T-helper 22 cell (primary cell): ENCODE results near the gene ZNF74.
"Not testable (repeated sequence)": the region's sequence is repeated elsewhere in the genome, so short reads cannot be mapped to it uniquely, and the experiment has no call there.

Source experiments
- DNase-seq: peaks from one replicate; pipeline ENCODE4 v3.0.0-alpha.2; 2020; ENCODE audit warnings: low read depth

ZNF74 gene

DNA sequence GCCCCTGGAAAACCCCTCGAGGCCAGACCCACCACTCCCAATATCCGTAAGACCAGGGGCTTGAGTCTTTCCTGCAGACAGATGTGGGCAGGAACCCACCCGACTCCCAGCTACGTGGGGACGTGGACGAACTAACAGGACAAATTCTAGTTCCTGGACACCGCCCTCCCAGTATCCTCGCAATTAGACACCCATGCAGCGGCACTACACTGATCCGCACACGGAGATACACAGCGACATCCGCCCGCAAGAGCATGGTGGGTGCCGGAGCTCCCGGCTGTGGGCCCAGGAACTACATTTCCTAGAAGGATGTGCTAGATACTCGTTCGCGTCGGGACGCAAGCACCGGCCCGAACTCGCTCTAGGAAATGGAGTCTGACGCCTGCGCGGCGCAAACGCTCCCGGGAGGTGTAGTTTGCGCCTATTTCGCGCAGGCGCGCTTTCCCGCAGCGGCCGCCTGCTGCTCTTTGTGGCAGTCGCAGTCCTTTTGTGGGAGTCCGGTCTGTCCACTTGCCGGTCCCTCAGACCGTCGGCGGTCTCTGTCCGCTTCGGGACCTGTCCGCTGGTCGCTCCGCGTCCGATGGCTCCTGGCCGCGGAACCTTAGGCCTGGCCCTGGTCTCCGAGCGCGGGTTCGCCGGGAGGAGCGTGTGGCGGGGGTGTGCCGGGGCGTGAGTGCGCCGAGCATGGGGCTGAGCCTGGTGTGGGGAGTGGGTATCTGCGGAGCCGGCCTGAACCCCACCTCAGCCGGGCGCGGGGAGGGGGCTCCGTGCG, at the start of gene ZNF74:
Gene ZNF74, plus strand, starts transcription at position 447 of the 772 bp plus-strand sequence. CDS start 478 bp downstream, outside the sequence.
- DNase-seq: peak; percentile 75

DNA sequence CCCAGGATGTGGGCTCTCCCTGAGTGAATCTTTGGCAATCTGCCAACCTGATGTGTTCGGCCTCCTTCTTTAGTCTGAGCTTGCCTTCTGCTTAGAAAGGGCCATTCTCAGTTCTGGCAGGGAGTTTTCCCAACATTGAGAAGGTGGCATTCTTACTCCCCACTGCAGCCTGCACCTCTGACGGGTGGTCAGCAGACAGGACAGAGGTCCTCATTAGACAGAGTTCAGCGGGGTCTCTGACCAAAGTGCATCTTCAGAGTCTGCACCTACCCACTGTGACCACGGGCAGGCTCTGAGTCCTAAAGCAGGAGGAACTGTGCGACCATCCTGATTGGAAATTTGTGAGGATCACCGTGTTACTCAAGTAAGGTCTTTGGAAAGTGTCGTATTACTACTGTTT, 47.4 kb upstream of the ZNF74 start:
- DNase-seq: not testable (repeated sequence)

- not testable (repeated sequence) for DNase-seq
Observed at GRCh38 chr22:20352536-20352935, 41.4 kb upstream of the ZNF74 start.

DNA sequence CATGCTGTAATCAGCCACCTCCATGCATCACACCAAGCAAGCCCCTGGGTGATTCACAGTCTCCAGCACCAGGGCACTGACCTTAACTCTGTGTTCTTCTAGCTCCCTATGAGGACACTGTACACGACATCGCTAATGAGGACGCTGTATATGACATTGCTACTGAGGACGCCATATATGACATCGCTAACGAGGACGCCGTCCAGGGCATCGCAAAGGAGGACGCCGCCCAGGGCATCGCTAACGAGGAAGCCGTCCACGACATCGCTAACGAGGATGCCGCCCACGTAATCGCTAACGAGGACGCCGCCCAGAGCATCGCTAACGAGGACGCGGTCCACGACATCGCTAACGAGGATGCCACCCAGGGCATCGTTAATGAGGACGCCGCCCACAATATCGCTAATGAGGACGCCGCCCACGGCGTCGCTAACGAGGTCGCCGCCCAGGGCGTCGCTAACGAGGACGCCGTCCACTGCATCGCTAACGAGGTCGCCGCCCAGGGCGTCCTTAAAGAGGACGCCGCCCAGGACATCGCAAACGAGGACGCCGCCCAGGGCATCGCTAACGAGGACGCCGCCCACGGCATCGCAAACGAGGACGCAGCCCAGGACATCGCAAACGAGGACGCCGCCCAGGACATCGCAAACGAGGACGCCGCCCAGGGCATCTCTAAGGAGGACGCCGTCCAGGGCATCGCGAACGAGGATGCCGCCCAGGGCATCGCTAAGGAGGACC, 39.5 kb upstream of the ZNF74 start:
- DNase-seq: no peak

DNA sequence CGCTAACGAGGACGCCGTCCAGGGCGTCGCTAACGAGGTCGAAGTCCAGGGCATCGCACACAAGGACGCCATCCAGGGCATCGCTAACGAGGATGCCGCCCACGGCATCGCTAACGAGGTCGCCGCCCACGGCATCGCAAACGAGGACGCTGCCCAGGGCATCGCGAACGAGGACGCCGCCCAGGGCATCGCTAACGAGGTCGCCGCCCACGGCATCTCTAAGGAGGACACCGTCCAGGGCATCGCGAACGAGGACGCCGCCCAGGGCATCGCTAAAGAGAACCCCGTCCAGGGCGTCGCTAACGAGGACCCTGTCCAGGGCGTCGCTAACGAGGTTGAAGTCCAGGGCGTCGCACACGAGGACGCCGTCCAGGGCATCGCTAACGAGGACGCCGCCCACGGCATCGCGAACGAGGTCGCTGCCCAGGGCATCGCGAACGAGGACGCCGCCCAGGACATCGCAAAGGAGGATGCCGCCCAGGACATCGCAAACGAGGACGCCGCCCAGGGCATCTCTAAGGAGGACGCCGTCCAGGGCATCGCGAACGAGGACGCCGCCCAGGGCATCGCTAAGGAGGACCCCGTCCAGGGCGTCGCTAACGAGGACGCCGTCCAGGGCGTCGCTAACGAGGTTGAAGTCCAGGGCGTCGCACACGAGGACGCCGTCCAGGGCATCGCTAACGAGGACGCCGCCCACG, 37.9 kb upstream of the ZNF74 start:
- DNase-seq: not testable (repeated sequence)

DNA sequence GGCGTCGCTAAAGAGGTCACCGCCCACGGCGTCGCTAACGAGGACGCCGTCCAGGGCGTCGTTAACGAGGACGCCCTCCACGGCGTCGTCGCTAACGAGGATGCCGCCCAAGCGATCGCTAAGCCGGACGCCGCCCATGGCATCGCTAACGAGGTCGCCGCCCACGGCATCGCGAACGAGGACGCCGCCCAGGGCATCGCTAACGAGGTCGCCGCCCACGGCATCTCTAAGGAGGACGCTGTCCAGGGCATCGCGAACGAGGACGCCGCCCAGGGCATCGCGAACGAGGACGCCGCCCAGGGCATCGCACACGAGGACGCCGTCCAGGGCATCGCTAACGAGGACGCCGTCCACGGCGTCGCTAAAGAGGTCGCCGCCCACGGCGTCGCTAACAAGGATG, 37.0 kb upstream of the ZNF74 start:
- not testable (repeated sequence) for DNase-seq

DNA sequence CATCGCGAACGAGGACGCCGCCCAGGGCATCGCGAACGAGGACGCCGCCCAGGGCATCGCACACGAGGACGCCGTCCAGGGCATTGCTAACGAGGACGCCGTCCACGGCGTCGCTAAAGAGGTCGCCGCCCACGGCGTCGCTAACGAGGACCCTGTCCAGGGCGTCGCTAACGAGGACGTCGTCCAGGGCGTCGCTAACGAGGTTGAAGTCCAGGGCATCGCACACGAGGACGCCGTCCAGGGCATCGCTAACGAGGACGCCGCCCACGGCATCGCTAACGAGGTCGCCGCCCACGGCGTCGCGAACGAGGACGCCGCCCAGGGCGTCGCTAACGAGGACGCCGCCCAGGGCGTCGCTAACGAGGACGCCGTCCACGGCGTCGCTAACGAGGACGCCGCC, 36.0 kb upstream of the ZNF74 start:
- DNase-seq: not testable (repeated sequence)

GRCh38 chr22:20358503-20359239, 35.3 kb upstream of the ZNF74 start:
- DNase-seq: not testable (repeated sequence)

DNA sequence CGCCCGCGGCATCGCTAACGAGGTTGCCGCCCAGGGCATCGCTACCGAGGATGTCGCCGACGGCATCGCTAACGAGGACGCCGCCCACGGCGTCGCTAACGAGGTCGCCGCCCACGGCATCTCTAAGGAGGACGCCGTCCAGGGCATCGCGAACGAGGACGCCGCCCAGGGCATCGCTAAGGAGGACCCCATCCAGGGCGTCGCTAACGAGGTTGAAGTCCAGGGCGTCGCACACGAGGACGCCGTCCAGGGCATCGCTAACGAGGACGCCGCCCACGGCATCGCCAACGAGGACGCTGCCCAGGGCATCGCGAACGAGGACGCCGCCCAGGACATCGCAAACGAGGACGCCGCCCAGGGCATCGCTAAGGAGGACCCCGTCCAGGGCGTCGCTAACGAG, 33.7 kb upstream of the ZNF74 start:
- not testable (repeated sequence) for DNase-seq

GRCh38 chr22:20360866-20361751, 32.8 kb upstream of the ZNF74 start:
- DNase-seq: not testable (repeated sequence)

- DNase-seq: not testable (repeated sequence)
Observed at GRCh38 chr22:20361752-20362229, 32.2 kb upstream of the ZNF74 start.

- not testable (repeated sequence) for DNase-seq
Observed at GRCh38 chr22:20362403-20362802, 31.5 kb upstream of the ZNF74 start.

DNA sequence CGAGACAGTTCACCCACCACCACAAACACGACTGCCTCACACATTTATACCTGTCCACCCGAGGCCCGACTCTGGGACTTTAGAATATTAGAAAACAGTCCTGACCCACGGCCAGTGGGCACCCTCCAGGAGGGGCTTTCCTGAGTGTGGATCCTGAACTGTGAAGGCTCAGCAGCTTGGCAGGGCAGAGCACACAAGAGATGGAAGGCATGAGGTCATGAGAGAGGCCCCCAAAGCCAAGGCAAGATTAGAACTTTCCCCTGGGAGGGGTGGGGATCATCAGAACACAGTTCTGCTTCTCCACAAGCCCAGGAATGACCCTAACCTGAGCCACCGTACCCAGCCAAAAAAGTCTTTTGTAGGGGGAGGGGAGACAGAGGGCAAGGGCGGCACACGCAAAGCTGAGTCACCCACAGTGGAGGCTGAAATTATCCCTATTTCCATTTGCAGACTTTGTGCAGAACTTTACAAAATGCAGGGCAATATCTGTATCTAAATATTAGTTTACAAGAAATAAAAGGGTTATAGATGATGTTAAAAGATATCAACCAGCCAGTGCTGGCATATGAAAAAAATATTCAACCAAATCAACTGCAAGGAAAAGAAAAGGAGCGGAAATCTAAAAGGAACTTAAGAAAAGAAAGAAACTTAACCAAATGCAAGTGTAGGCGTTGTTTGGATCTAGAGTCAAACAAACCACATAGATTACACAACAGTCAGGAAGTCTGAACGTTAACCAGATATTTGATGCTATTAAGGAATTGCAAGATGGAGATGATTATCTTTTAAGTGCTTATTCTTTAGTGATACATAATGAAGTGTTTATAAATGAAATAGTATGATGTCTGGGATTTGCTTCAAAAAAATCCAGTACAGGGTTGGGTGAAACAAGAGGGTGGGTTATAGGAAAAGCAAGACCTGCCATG, 29.4 kb upstream of the ZNF74 start:
- DNase-seq: not testable (repeated sequence)

DNA sequence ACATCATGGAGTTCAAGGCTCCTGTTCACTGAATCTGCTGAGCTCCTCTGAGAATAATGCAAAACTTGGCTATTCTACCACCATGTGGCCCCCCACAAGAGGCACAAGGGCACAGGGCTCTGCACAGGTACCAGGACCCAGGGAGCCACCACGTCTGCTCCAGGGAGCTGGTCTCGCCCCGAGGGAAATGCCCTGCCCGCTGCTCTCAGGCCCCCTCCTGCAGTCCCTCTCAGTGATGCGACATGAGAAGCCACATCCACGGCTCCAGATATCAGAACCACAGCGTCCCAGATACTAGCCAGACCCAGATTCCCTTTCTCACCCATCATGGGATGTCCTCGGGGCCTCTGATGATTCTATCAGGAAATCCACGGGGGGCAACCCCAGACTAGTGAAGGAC, 27.1 kb upstream of the ZNF74 start:
- not testable (repeated sequence) for DNase-seq

GRCh38 chr22:20368875-20369274, 25.1 kb upstream of the ZNF74 start:
- not testable (repeated sequence) for DNase-seq

- not testable (repeated sequence) for DNase-seq
Observed at GRCh38 chr22:20371687-20372086, 22.3 kb upstream of the ZNF74 start.

GRCh38 chr22:20372406-20372854, 21.5 kb upstream of the ZNF74 start:
- DNase-seq: not testable (repeated sequence)

- DNase-seq: not testable (repeated sequence)
Observed at GRCh38 chr22:20373195-20373706, 20.7 kb upstream of the ZNF74 start.

DNA sequence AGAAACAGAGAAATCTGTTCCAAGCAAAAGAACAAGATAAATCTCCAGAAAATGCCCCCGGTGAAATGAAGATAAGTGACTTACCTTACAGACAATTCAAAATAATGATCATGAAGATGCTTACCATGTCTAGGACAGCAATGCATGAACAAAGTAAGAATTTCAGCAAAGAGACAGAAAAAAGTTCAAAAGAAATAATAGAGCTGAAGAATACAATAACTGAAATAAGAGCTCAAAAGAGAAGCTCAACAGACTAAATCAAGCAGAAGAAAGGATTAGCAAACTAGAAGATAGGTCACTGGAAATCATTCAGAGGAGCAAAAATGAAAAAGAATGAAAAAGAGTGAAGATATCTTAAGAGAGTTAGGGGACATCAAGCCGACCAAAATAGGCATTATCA, 19.8 kb upstream of the ZNF74 start:
- DNase-seq: not testable (repeated sequence)
